ENCODE data around the gene BCAS1. TPM values are rescaled to one million over a fixed set of nuclear protein-coding genes. Genes with fewer than 3 reads are reported as not detected.

Gene BCAS1
- total RNA-seq, 1 donor from 2014 or later = not detected

- DNase-seq (ENCODE audit: low read depth) (no peak), FAIRE-seq (no peak)
- H3K4me3 ChIP-seq (ENCODE audit: low read depth, low read length) = no peak overlapping the region
- H3K27me3 ChIP-seq (ENCODE audit: control insufficient read depth, insufficient read depth, low read length) = no peaks in the 10 kb centered on the region
- no peaks in the 10 kb centered on the region for H3K36me3 ChIP-seq (ENCODE audit: control insufficient read depth, insufficient read depth, low read length)
- TF ChIP-seq CTCF (IDR thresholded peaks at IDR 0.05; ENCODE audit: insufficient read depth, low read length, severe bottlenecking) = no peak
Measured at GRCh38 chr20:53919886-53920285, 150.5 kb downstream of the BCAS1 start.

GRCh38 chr20:53918949-53919361 is 151.4 kb downstream of the BCAS1 start:
- no peak for FAIRE-seq
- H3K27me3 ChIP-seq (ENCODE audit: control insufficient read depth, insufficient read depth, low read length) = no peaks in the 10 kb centered on the region
- DNase-seq (ENCODE audit: low read depth) = no peak
- TF ChIP-seq CTCF (IDR thresholded peaks at IDR 0.05; ENCODE audit: insufficient read depth, low read length, severe bottlenecking) = no peak
- H3K36me3 ChIP-seq (ENCODE audit: control insufficient read depth, insufficient read depth, low read length) = no peaks in the 10 kb centered on the region
- no peak overlapping the region for H3K4me3 ChIP-seq (ENCODE audit: low read depth, low read length)

- H3K27me3 ChIP-seq (ENCODE audit: control insufficient read depth, insufficient read depth, low read length) = no peaks in the 10 kb centered on the region
- no peaks in the 10 kb centered on the region for H3K36me3 ChIP-seq (ENCODE audit: control insufficient read depth, insufficient read depth, low read length)
- FAIRE-seq (no peak), DNase-seq (ENCODE audit: low read depth) (no peak)
- TF ChIP-seq CTCF (IDR thresholded peaks at IDR 0.05; ENCODE audit: insufficient read depth, low read length, severe bottlenecking) = no peak
- H3K4me3 ChIP-seq (ENCODE audit: low read depth, low read length) = no peak overlapping the region
Measured at GRCh38 chr20:53918020-53918311, 152.4 kb downstream of the BCAS1 start.

- no peak for FAIRE-seq
- H3K36me3 ChIP-seq (ENCODE audit: control insufficient read depth, insufficient read depth, low read length) = no peaks in the 10 kb centered on the region
- TF ChIP-seq CTCF (IDR thresholded peaks at IDR 0.05; ENCODE audit: insufficient read depth, low read length, severe bottlenecking) = no peak
- H3K27me3 ChIP-seq (ENCODE audit: control insufficient read depth, insufficient read depth, low read length) = no peaks in the 10 kb centered on the region
- peak; percentile 49 for DNase-seq (ENCODE audit: low read depth)
- no peak overlapping the region for H3K4me3 ChIP-seq (ENCODE audit: low read depth, low read length)
Measured at GRCh38 chr20:53917145-53918019, 153.0 kb downstream of the BCAS1 start.

- Histone ChIP-seq H3K27me3 (ENCODE audit: control insufficient read depth, insufficient read depth, low read length) (no peaks in the 10 kb centered on the region), H3K36me3 (ENCODE audit: control insufficient read depth, insufficient read depth, low read length) (no peaks in the 10 kb centered on the region), H3K4me3 (ENCODE audit: low read depth, low read length) (no peak overlapping the region)
- TF ChIP-seq CTCF (IDR thresholded peaks at IDR 0.05; ENCODE audit: insufficient read depth, low read length, severe bottlenecking) = no peak
- FAIRE-seq (no peak), DNase-seq (ENCODE audit: low read depth) (no peak)
Measured at GRCh38 chr20:53916173-53916512, 154.3 kb downstream of the BCAS1 start.

All from bronchial epithelial cell (primary cell).